OCI-LY3 (cell line): ENCODE data around the gene HSP90B1.

Experiments
- EZH2phosphoT487 ChIP-seq: fragments of 200-600 bp; shearing (Covaris generic); IDR thresholded peaks from 2 replicates; pipeline ENCODE4 v1.6.1; 2018; ENCODE audit warnings: antibody characterized with exemption, mixed run types, low read depth
- TF ChIP-seq, protein P1 (sequence below): fragments of 200-600, 300-600 bp; sonication (generic); IDR thresholded peaks from 2 replicates; pipeline ENCODE4 v1.5.1; 2014; ENCODE audit warnings: antibody characterized with exemption, low read length, low read depth

DNA sequence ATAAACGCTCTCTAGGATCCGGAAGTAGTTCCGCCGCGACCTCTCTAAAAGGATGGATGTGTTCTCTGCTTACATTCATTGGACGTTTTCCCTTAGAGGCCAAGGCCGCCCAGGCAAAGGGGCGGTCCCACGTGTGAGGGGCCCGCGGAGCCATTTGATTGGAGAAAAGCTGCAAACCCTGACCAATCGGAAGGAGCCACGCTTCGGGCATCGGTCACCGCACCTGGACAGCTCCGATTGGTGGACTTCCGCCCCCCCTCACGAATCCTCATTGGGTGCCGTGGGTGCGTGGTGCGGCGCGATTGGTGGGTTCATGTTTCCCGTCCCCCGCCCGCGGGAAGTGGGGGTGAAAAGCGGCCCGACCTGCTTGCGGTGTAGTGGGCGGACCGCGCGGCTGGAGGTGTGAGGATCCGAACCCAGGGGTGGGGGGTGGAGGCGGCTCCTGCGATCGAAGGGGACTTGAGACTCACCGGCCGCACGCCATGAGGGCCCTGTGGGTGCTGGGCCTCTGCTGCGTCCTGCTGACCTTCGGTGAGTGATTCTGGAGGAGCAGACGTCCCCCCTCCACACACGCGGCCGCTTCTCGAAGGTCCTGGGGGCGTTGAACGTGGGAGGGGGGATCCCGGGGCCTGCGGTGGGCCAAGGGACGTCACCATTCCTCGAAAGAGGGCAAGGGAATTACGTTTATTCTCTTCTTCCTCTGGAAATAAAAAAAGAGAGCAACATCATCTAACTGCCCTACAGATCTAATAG lies at the start of gene HSP90B1:
- TF ChIP-seq, protein P1, sequence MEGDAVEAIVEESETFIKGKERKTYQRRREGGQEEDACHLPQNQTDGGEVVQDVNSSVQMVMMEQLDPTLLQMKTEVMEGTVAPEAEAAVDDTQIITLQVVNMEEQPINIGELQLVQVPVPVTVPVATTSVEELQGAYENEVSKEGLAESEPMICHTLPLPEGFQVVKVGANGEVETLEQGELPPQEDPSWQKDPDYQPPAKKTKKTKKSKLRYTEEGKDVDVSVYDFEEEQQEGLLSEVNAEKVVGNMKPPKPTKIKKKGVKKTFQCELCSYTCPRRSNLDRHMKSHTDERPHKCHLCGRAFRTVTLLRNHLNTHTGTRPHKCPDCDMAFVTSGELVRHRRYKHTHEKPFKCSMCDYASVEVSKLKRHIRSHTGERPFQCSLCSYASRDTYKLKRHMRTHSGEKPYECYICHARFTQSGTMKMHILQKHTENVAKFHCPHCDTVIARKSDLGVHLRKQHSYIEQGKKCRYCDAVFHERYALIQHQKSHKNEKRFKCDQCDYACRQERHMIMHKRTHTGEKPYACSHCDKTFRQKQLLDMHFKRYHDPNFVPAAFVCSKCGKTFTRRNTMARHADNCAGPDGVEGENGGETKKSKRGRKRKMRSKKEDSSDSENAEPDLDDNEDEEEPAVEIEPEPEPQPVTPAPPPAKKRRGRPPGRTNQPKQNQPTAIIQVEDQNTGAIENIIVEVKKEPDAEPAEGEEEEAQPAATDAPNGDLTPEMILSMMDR: no peak
- TF ChIP-seq EZH2phosphoT487: no peak
